CD4-positive, alpha-beta T cell treated with Interleukin-12 subunit alpha and Interleukin-12 subunit beta, for 1 hour (primary cell): ENCODE results near the gene POLR1A.

Source experiments
- DNase-seq: peaks from one replicate; pipeline ENCODE4 v3.0.0-alpha.2; 2020

POLR1A gene

GRCh38 chr2:86019121-86019520 is 86.6 kb downstream of the POLR1A start:
- DNase-seq, result no peak

- DNase-seq, result no peak
Observed at GRCh38 chr2:86017901-86018896, 87.5 kb downstream of the POLR1A start.

GRCh38 chr2:86016581-86016980 is 89.1 kb downstream of the POLR1A start:
- DNase-seq, result no peak

- DNase-seq, result no peak
Observed at GRCh38 chr2:86015699-86016098, 90.0 kb downstream of the POLR1A start.

GRCh38 chr2:86015006-86015405 is 90.7 kb downstream of the POLR1A start:
- no peak for DNase-seq

GRCh38 chr2:86014493-86014892 is 91.2 kb downstream of the POLR1A start:
- DNase-seq, result no peak

GRCh38 chr2:86012007-86012712 is 93.5 kb downstream of the POLR1A start:
- DNase-seq, result no peak

GRCh38 chr2:86011449-86011941 is 94.2 kb downstream of the POLR1A start:
- DNase-seq, result no peak

GRCh38 chr2:86010083-86010482 is 95.6 kb downstream of the POLR1A start:
- no peak for DNase-seq

GRCh38 chr2:86006524-86006923 is 99.2 kb downstream of the POLR1A start:
- DNase-seq, result no peak

- no peak for DNase-seq
Observed at GRCh38 chr2:86003967-86004366, 101.7 kb downstream of the POLR1A start.

- no peak for DNase-seq
Observed at GRCh38 chr2:86003104-86003503, 102.6 kb downstream of the POLR1A start.

GRCh38 chr2:86002375-86002774 is 103.3 kb downstream of the POLR1A start:
- no peak for DNase-seq

- no peak for DNase-seq
Observed at GRCh38 chr2:86001326-86001725, 104.4 kb downstream of the POLR1A start.

- DNase-seq, result no peak
Observed at GRCh38 chr2:86000938-86001312, 104.8 kb downstream of the POLR1A start.

- DNase-seq, result no peak
Observed at GRCh38 chr2:86000131-86000937, 105.4 kb downstream of the POLR1A start.

- peak; percentile 42 for DNase-seq
Observed at GRCh38 chr2:85999061-85999831, 106.4 kb downstream of the POLR1A start.

- DNase-seq, result no peak
Observed at GRCh38 chr2:85998071-85998991, 107.4 kb downstream of the POLR1A start.

- DNase-seq, result no peak
Observed at GRCh38 chr2:85997017-85997970, 108.4 kb downstream of the POLR1A start.

GRCh38 chr2:85996591-85996990 is 109.1 kb downstream of the POLR1A start:
- DNase-seq, result no peak
